Neutrophil (primary cell): ENCODE data around the gene KIF23.

ENCODE experiments used
- H3K27ac ChIP-seq: fragments of 200-600 bp; sonication (generic); 2 replicates; pipeline ENCODE4 v1.5.1; 2016; ENCODE audit warnings: mild to moderate bottlenecking, moderate library complexity
- H3K27me3 ChIP-seq: fragments of 200-600 bp; sonication (generic); 2 replicates; pipeline ENCODE4 v1.6.0; 2016; ENCODE audit warnings: mild to moderate bottlenecking
- H3K36me3 ChIP-seq: fragments of 200-600 bp; sonication (generic); 2 replicates; pipeline ENCODE4 v1.5.1; 2017
- H3K4me1 ChIP-seq, 2 experiments: fragments of 200-600 bp in 1 of 2; sonication (generic) in 1 of 2; 1 replicate in 1 of 2; 2 replicates in 1 of 2; pipeline versions ENCODE4 v1.5.1 to v1.6.1; 2013 to 2016; ENCODE audit warnings: low read depth in 1 of 2, low read length in 1 of 2, mild to moderate bottlenecking in 1 of 2, moderate library complexity in 1 of 2; ENCODE audit not compliant: control insufficient read depth in 1 of 2, insufficient read depth in 1 of 2
- H3K4me3 ChIP-seq, 2 experiments: fragments of 200-600 bp in 1 of 2; sonication (generic) in 1 of 2; 1 replicate in 1 of 2; 2 replicates in 1 of 2; pipeline ENCODE4 v1.5.1; 2013 to 2016; ENCODE audit warnings: low read depth in 1 of 2, low read length in 1 of 2, mild to moderate bottlenecking in 1 of 2, moderate library complexity in 1 of 2
- H3K9me3 ChIP-seq: fragments of 200-600 bp; sonication (generic); 2 replicates; pipeline ENCODE4 v1.5.1; 2016
- TF ChIP-seq, protein P1 (sequence below): fragments of 200-600 bp; sonication (generic); IDR thresholded peaks from 2 replicates; pipeline ENCODE4 v1.5.1; 2016; ENCODE audit warnings: antibody characterized with exemption

KIF23 gene

GRCh38 chr15:69395991-69396390 is 18.2 kb upstream of the KIF23 start:
- H3K4me3 ChIP-seq: no peak overlapping the region
- peaks cover 7 to 8% of the 10 kb centered on the region in 2 experiments for H3K4me1 ChIP-seq
- H3K9me3 ChIP-seq: no peaks in the 10 kb centered on the region
- H3K36me3 ChIP-seq: no peaks in the 10 kb centered on the region
- no peaks in the 10 kb centered on the region for H3K27me3 ChIP-seq
- TF ChIP-seq, protein P1, sequence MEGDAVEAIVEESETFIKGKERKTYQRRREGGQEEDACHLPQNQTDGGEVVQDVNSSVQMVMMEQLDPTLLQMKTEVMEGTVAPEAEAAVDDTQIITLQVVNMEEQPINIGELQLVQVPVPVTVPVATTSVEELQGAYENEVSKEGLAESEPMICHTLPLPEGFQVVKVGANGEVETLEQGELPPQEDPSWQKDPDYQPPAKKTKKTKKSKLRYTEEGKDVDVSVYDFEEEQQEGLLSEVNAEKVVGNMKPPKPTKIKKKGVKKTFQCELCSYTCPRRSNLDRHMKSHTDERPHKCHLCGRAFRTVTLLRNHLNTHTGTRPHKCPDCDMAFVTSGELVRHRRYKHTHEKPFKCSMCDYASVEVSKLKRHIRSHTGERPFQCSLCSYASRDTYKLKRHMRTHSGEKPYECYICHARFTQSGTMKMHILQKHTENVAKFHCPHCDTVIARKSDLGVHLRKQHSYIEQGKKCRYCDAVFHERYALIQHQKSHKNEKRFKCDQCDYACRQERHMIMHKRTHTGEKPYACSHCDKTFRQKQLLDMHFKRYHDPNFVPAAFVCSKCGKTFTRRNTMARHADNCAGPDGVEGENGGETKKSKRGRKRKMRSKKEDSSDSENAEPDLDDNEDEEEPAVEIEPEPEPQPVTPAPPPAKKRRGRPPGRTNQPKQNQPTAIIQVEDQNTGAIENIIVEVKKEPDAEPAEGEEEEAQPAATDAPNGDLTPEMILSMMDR: no peak
- no peak overlapping the region for H3K27ac ChIP-seq

GRCh38 chr15:69398491-69398891 is 15.7 kb upstream of the KIF23 start:
- Histone ChIP-seq H3K27ac (no peak overlapping the region), H3K27me3 (no peaks in the 10 kb centered on the region), H3K9me3 (no peaks in the 10 kb centered on the region), H3K4me1 (peaks cover 7 to 8% of the 10 kb centered on the region in 2 experiments), H3K4me3 (no peak overlapping the region), H3K36me3 (no peaks in the 10 kb centered on the region)
- TF ChIP-seq, protein P1: no peak

- Histone ChIP-seq H3K4me3 (no peak overlapping the region), H3K27ac (no peak overlapping the region), H3K27me3 (no peaks in the 10 kb centered on the region), H3K36me3 (no peaks in the 10 kb centered on the region), H3K9me3 (no peaks in the 10 kb centered on the region), H3K4me1 (no peaks in the 10 kb centered on the region)
- TF ChIP-seq, protein P1: no peak
Measured at GRCh38 chr15:69400850-69401249, 13.3 kb upstream of the KIF23 start.

DNA sequence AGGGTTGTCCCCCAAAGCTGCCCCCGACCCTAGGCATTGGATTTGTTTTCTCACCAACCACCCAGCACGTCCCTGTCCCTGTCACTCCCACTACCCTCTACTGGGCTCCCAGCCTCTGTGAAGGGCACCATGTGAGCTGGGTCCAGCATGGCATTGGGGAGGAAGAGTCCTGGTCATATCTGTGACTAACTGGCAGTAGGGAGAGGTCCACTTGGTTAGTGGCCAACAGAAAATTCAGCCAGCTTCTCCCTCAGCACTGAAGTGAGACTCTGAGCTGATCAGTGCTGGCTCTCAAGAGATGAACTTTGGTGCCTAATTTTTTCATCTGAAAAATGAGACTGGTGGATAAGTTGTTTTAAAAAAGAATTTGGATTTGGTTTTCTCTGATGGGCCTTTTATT is 11.3 kb upstream of the KIF23 start:
- no peaks in the 10 kb centered on the region for H3K27me3 ChIP-seq
- H3K4me3 ChIP-seq: no peak overlapping the region
- no peaks in the 10 kb centered on the region for H3K36me3 ChIP-seq
- H3K4me1 ChIP-seq: no peaks in the 10 kb centered on the region
- no peak overlapping the region for H3K27ac ChIP-seq
- H3K9me3 ChIP-seq: no peaks in the 10 kb centered on the region
- TF ChIP-seq, protein P1: no peak

GRCh38 chr15:69403594-69403993 is 10.6 kb upstream of the KIF23 start:
- no peaks in the 10 kb centered on the region for H3K9me3 ChIP-seq
- H3K4me1 ChIP-seq: no peaks in the 10 kb centered on the region
- no peaks in the 10 kb centered on the region for H3K36me3 ChIP-seq
- H3K27ac ChIP-seq: no peak overlapping the region
- no peak overlapping the region for H3K4me3 ChIP-seq
- TF ChIP-seq, protein P1: no peak
- H3K27me3 ChIP-seq: no peaks in the 10 kb centered on the region

- Histone ChIP-seq H3K27me3 (peaks cover 2% of the 10 kb centered on the region), H3K27ac (no peak overlapping the region)
- TF ChIP-seq, protein P1: no peak
Measured at GRCh38 chr15:69405110-69405509, 9.0 kb upstream of the KIF23 start.

More at GRCh38 chr15:69405110-69405509, 9.0 kb upstream of the KIF23 start:
- Histone ChIP-seq H3K36me3 (no peaks in the 10 kb centered on the region), H3K9me3 (no peaks in the 10 kb centered on the region), H3K4me1 (no peaks in the 10 kb centered on the region), H3K4me3 (no peak overlapping the region)
